HG03196 (cell line): Measurements from ENCODE around the gene PLEKHN1.
A peak's percentile ranks its signal among the peaks of the same experiment; 100 is the strongest.
"Not testable (repeated sequence)": the region's sequence is repeated elsewhere in the genome, so short reads cannot be mapped to it uniquely, and the experiment has no call there.

ENCODE experiments used
- ATAC-seq: cut with Tn5 transposase; IDR thresholded peaks from one replicate; pipeline ENCODE4 v1.9.1; 2021; ENCODE audit not compliant: unreplicated experiment

The PLEKHN1 gene

GRCh38 chr1:1005774-1006304 lies 39.6 kb downstream of the PLEKHN1 start:
- no peak for ATAC-seq

GRCh38 chr1:1006305-1007159 lies 40.2 kb downstream of the PLEKHN1 start:
- ATAC-seq: no peak

- not testable (repeated sequence) for ATAC-seq
Measured at GRCh38 chr1:1010131-1010530, 43.8 kb downstream of the PLEKHN1 start.

GRCh38 chr1:1011396-1011949 lies 45.2 kb downstream of the PLEKHN1 start:
- no peak for ATAC-seq

GRCh38 chr1:1012736-1013104 lies 46.4 kb downstream of the PLEKHN1 start:
- not testable (repeated sequence) for ATAC-seq

GRCh38 chr1:1013105-1013921 lies 47.0 kb downstream of the PLEKHN1 start, which contains the start of gene ISG15:
Gene ISG15 (plus strand): TSS chr1:1013497. CDS start chr1:1013574, 77 bp downstream.
- peak; percentile 88 for ATAC-seq

GRCh38 chr1:1013922-1014648 lies 47.8 kb downstream of the PLEKHN1 start:
- no peak for ATAC-seq

- no peak for ATAC-seq
Measured at GRCh38 chr1:1014799-1015681, 48.8 kb downstream of the PLEKHN1 start.

- not testable (repeated sequence) for ATAC-seq
Measured at GRCh38 chr1:1017397-1018320, 51.4 kb downstream of the PLEKHN1 start.

- not testable (repeated sequence) for ATAC-seq
Measured at GRCh38 chr1:1018321-1018685, 52.0 kb downstream of the PLEKHN1 start.

GRCh38 chr1:1019122-1019999 lies 53.1 kb downstream of the PLEKHN1 start:
- ATAC-seq: peak; percentile 60

GRCh38 chr1:1020000-1020404 lies 53.7 kb downstream of the PLEKHN1 start, which contains the start of gene AGRN:
Gene AGRN (plus strand): TSS chr1:1020120. CDS start chr1:1020173, 53 bp downstream.
- peak; percentile 27 for ATAC-seq

- ATAC-seq: peak; percentile 10
Measured at GRCh38 chr1:1020415-1021009, 54.2 kb downstream of the PLEKHN1 start.

GRCh38 chr1:1021010-1021919 lies 55.0 kb downstream of the PLEKHN1 start:
- no peak for ATAC-seq

GRCh38 chr1:1021920-1022259 lies 55.6 kb downstream of the PLEKHN1 start:
- ATAC-seq: no peak

GRCh38 chr1:1022302-1023009 lies 56.2 kb downstream of the PLEKHN1 start:
- no peak for ATAC-seq
